ENCODE data around the gene ARSK.

The ARSK gene

GRCh38 chr5:95649842-95650620 lies 95.1 kb downstream of the ARSK start:
- no peak for DNase-seq

- DNase-seq: no peak
Observed at GRCh38 chr5:95652849-95653248, 97.9 kb downstream of the ARSK start.

DNA sequence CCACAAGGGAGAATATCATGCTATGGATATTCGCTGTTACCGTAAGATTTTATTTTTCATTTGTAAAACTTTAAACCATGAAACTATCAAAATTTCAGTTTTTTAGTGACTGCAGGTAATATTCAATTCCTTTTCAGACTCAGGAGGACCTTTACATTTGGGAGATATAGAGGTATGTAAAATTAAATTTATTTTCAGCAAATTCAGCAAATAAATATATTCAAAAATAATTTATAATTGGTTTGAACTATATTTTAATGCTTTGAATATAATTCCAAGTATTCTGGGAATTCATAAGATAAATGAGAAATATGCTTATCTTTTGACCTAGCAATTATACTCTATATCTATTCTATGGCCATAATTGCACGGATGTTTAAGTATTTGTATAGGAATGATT lies 99.3 kb downstream of the ARSK start:
- no peak for DNase-seq
